ENCODE data around the gene PRDX4.

Gene PRDX4

DNA sequence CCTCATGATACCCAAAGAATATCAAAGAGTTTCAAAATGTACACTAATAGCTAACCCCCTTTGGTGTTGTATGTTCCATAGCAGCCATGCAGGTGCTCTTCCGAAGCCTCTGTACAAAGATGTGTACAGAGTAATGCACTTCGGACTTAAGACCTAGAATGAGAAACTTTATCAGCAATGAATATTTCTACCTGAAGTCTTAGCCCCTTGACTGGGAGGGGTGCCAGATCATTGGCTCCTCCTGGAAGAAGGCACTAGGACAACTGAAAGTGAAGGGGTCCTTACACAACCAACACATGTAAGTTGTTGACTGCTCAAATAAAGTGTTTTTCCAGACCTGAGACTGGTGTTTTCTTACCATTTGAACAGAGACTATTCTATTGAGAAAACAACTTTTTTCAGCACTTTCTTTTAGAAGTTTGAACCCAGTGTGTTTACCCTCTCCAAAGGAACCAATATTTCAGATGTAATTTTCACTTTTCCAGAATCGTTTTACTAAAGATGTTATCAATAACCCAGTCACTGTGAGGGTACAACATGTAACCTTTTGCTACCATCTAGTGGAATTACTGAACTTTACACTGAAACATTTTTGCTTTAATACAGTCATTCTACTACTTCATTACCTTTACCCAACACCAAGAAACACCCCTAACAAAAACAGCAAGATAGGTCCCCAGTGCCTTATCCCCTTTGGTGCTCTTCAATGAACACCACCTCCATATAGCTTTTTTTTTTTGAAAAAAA, 33.3 kb upstream of the PRDX4 start:
- no peak overlapping the region for H3K4me3 ChIP-seq (ENCODE audit: control insufficient read depth, low read depth, low read length)
- peak; percentile 22 for DNase-seq (ENCODE audit: low read depth)
- TF ChIP-seq, protein P1, sequence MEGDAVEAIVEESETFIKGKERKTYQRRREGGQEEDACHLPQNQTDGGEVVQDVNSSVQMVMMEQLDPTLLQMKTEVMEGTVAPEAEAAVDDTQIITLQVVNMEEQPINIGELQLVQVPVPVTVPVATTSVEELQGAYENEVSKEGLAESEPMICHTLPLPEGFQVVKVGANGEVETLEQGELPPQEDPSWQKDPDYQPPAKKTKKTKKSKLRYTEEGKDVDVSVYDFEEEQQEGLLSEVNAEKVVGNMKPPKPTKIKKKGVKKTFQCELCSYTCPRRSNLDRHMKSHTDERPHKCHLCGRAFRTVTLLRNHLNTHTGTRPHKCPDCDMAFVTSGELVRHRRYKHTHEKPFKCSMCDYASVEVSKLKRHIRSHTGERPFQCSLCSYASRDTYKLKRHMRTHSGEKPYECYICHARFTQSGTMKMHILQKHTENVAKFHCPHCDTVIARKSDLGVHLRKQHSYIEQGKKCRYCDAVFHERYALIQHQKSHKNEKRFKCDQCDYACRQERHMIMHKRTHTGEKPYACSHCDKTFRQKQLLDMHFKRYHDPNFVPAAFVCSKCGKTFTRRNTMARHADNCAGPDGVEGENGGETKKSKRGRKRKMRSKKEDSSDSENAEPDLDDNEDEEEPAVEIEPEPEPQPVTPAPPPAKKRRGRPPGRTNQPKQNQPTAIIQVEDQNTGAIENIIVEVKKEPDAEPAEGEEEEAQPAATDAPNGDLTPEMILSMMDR (conservative IDR thresholded peaks at IDR 0.05; ENCODE audit: control insufficient read depth, insufficient read depth, low read depth, low read length): peak; percentile 32

GRCh38 chrX:23637187-23637586, 30.1 kb upstream of the PRDX4 start:
- H3K4me3 ChIP-seq (ENCODE audit: control insufficient read depth, low read depth, low read length): no peak overlapping the region
- TF ChIP-seq, protein P1 (conservative IDR thresholded peaks at IDR 0.05; ENCODE audit: control insufficient read depth, insufficient read depth, low read depth, low read length): peak; percentile 24
- DNase-seq (ENCODE audit: low read depth): peak; percentile 9

- no peak for DNase-seq (ENCODE audit: low read depth)
- H3K4me3 ChIP-seq (ENCODE audit: control insufficient read depth, low read depth, low read length): no peak overlapping the region
- TF ChIP-seq, protein P1 (conservative IDR thresholded peaks at IDR 0.05; ENCODE audit: control insufficient read depth, insufficient read depth, low read depth, low read length): no peak
Measured at GRCh38 chrX:23643020-23643419, 24.3 kb upstream of the PRDX4 start.

- TF ChIP-seq, protein P1 (conservative IDR thresholded peaks at IDR 0.05; ENCODE audit: control insufficient read depth, insufficient read depth, low read depth, low read length): no peak
- DNase-seq (ENCODE audit: low read depth): no peak
- H3K4me3 ChIP-seq (ENCODE audit: control insufficient read depth, low read depth, low read length): no peak overlapping the region
Measured at GRCh38 chrX:23644744-23645143, 22.5 kb upstream of the PRDX4 start.

- no peak for DNase-seq (ENCODE audit: low read depth)
- H3K4me3 ChIP-seq (ENCODE audit: control insufficient read depth, low read depth, low read length): no peak overlapping the region
- TF ChIP-seq, protein P1 (conservative IDR thresholded peaks at IDR 0.05; ENCODE audit: control insufficient read depth, insufficient read depth, low read depth, low read length): no peak
Measured at GRCh38 chrX:23656091-23656490, 11.2 kb upstream of the PRDX4 start.

DNA sequence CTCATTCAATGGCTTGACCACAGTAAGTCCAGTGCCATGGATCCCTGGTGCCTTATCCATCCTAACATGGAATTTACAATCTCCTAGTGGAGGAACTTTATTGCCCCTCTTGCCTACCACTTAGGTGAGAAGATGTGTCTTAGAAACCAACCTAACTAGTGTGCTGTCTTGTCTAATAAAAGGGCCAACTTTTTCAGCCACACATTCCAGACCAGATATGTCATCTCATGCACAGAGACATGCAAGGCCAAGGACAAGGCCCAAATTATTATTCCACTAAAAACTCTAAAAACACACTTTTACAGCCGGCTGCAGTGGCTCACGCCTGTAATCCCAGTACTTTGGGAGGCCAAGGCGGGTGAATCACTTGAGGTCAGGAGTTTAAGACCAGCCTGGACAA, 10.6 kb upstream of the PRDX4 start:
- H3K4me3 ChIP-seq (ENCODE audit: control insufficient read depth, low read depth, low read length): no peak overlapping the region
- peak; percentile 17 for DNase-seq (ENCODE audit: low read depth)
- TF ChIP-seq, protein P1 (conservative IDR thresholded peaks at IDR 0.05; ENCODE audit: control insufficient read depth, insufficient read depth, low read depth, low read length): no peak

Measured in fibroblast of mammary gland (primary cell).